ENCODE measurements around the gene CLSTN2. TPM values are rescaled to one million over a fixed set of nuclear protein-coding genes. Genes with fewer than 3 reads are reported as not detected.

Gene CLSTN2
- total RNA-seq, 1 donor from 2014 or later: 18.4 TPM

Small RNA genes within 50 kb of the gene (small RNA-seq; reads per million reads assigned to genes)
- not detected for gene AC048346.1 (ENCODE audit: low replicate concordance)
